GM19455 (cell line): ENCODE data around the gene ENO3.
"Not testable (repeated sequence)": the region's sequence is repeated elsewhere in the genome, so short reads cannot be mapped to it uniquely, and the experiment has no call there.

ENCODE experiments used
- ATAC-seq: cut with Tn5 transposase; IDR thresholded peaks from one replicate; pipeline ENCODE4 v1.9.1; 2021; ENCODE audit not compliant: unreplicated experiment

ENO3 gene

GRCh38 chr17:4950746-4951204, at the start of gene ENO3:
Gene ENO3 (plus strand): TSS chr17:4951119. CDS start chr17:4951830, 711 bp downstream.
- ATAC-seq = no peak

DNA sequence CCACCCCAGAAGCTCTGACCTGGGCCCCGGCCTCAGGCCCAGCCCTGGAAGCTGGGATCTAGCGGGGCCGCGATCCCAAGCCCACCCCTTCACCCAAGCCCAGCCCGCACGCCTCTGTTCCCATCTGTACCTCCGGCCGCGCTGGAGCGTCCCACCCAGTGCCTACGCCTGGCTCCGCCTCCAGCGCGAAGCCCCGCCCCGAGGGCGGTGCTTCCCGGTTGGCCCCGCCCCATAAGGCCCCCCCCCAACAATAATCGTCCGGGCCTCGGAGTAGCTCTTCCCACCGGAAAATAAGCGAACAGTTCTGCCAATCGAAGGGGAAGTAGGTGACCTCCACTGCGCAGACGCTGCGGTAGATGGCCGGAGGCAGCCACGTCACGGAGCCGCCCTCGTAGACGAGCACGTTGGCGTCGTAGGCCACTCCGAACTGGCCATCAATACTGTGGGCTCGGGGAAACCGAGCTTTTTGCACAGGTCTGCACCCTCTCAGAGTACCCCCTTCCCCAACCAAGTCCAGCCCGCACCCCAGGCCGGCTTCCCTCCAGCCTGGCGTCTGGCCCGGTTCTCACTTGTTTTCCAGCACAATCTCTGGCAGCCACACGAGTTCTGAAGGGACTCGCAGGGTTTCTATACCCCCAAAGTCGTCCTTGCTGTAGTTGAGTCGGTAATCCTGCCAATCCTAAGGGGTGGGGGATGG, 49.1 kb upstream of the ENO3 start:
- ATAC-seq = no peak

DNA sequence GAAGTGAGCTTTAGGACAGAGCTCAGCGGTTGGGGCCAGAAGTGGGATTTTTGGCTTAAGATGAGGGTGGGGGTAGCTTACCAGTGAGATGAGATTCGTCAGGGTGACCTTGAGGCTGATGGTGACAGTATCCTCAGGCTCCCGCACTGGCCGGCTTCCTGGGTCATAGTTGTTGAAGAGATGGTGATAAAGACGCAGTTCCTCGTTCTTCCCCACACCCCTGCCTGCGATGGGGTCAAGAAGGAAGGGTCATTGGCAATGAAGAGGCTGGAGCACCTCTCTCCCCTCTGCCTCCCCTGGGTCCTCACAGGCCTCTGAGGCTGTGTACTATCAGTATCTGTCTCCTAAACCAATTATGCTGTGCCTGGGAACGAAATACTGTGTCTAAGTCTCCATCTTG, 48.4 kb upstream of the ENO3 start:
- ATAC-seq = no peak

DNA sequence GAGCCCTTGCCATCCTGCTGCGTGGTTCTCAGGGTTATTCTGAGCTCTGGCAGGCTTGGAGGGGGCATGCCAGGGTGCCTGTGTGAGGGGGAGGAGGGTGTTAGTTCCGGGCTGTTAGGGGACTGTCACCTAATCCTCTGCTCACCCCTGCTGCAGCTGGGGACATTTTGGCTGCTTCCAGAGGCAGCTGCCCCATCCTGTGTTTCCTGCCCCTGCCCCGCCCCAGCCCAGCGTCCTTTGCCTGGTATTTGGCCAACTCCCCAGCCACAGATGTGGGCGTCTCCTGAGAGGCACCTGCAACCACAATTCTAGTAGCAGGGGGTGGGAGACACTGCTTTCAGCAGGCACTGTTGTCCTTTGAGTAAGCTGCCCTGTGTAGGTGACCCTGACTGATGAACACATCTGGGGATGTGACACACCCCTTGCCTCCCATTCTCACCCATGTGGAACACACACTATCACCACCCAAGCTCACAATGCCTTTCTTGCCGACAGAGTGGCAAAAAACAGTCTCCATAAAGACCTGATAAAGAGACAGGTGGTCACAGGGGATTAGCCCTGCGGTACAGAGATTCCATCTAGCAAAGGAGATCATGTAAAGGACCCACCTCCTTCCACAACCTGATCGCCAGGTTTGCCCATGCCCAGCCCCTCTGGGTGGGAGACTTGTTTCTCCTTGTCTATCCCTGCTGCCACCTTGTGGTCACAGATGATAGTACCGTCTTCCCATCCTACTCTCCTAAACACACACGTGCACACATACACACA, 47.7 kb upstream of the ENO3 start, which contains the start of gene CHRNE:
TSS of gene CHRNE (minus strand) at position 48 of the 768 bp plus-strand sequence. CDS start at position 13, 35 bp downstream.
- no peak for ATAC-seq

GRCh38 chr17:4906642-4907041, 44.3 kb upstream of the ENO3 start:
- ATAC-seq = not testable (repeated sequence)

DNA sequence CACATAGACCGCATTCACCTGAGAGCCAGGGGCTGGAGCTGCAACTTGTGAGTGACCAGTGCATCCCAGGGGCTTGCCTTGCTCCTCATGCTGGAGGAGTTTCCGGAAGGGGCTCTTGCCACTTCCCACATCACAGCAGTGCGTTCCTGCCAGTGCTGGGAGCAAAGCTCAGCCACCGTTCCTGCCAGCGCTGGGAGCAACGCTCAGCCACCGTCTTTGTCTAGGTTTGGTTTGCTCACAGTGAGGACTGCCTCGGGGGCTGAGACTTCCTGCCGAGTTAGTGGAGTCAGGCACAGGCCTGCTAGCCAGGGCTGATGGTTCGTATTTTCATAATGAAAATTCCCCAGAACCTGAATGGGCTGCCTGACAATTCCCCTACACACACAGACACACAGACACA, 42.6 kb upstream of the ENO3 start:
- no peak for ATAC-seq

DNA sequence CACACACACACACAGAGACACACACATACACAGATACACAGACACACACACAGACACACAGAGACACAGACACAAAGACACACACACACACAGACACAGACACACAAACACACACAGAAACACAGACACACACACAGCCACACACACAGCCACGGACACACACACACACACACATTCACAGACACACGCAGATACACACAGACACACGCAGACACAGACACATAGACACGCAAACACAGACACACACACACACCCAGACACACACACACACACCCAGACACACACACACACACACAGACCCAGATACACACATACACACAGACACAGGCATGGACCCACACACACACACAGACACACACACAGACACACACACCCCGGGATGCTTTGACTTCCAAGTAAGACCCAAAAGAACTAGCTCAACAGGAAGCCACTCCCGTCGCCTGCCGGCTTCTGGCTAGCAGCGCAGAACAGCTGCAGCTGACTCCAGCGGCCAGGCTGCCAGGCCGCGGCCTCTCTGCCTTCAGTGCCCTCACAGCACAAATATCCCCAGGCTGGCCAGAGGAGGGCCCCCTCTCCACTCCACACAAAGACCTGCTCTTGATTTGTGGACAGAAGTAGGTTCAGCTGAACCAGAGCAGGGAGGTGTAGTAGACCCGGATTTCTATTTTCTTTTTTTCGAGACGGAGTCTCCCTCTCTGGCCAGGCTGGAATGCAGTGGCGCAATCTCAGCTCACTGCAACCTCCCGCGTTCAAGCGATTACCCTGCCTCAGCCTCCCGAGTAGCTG, 42.0 kb upstream of the ENO3 start:
- no peak for ATAC-seq

DNA sequence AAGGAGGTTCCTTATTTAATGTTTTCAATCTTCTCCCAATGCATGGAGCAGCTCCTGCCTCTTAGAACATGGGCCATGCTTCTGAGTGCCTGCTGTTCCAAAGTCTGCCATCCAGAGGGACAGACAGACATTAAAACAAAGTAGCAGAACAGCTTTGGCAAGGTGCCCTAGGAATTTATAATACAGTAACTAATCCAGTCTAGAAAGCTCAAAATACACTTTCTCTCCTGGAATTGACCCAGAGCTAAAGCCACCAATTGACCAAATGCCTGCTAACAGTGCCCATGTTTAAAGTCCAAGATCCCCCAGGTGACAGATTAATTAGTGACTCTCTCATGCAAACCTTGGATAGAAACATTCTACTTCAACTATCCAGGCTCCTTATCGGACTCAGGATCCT, 36.9 kb upstream of the ENO3 start:
- ATAC-seq = no peak

- not testable (repeated sequence) for ATAC-seq
Observed at GRCh38 chr17:4914551-4914950, 36.4 kb upstream of the ENO3 start.

- no peak for ATAC-seq
Observed at GRCh38 chr17:4919511-4920047, 31.3 kb upstream of the ENO3 start.

GRCh38 chr17:4920351-4921048, 30.4 kb upstream of the ENO3 start:
- ATAC-seq = no peak

GRCh38 chr17:4921320-4921719, 29.6 kb upstream of the ENO3 start:
- no peak for ATAC-seq

DNA sequence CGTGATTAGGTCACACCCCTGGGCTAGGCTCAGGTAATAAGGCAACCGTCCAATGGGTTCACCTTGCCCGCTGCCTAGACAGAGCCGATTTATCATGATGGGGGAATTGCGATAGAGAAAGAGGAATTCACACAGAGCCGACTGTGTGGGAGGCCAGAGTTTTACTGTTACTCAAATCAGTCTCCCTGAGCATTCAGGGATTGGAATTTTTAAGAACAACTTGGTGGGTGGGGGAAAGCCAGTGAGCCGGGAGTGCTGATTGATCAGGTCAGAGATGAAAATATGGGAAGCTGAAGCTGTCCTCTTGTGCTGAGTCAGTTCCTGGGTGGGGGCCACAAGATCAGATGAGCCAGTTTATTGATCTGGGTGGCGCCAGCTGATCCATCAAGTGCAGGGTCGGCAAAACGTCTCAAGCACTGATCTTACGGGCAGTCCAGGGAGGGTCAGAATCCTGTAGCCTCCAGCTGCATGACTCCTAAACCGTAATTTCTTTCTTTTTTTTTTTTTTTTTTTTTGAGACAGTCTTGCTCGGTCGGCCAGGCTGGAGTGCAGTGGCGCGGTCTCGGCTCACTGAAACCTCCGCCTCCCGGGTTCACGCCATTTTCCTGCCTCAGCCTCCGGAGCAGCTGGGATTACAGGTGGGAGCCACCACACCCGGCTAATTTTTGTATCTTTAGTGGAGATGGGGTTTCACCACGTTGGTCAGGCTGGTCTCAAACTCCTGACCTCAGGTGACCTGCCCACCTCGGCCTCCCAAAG, 24.2 kb upstream of the ENO3 start:
- ATAC-seq = not testable (repeated sequence)

GRCh38 chr17:4928881-4929280, 22.0 kb upstream of the ENO3 start:
- ATAC-seq = no peak

- no peak for ATAC-seq
Observed at GRCh38 chr17:4931963-4932362, 19.0 kb upstream of the ENO3 start, which contains the start of gene GP1BA. Gene GP1BA (plus strand): TSS chr17:4932277. CDS start chr17:4932605, 328 bp downstream.

GRCh38 chr17:4932756-4933155, 18.2 kb upstream of the ENO3 start:
- no peak for ATAC-seq

DNA sequence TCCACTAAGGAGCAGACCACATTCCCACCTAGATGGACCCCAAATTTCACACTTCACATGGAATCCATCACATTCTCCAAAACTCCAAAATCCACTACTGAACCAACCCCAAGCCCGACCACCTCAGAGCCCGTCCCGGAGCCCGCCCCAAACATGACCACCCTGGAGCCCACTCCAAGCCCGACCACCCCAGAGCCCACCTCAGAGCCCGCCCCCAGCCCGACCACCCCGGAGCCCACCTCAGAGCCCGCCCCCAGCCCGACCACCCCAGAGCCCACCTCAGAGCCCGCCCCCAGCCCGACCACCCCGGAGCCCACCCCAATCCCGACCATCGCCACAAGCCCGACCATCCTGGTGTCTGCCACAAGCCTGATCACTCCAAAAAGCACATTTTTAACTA, 17.3 kb upstream of the ENO3 start:
- no peak for ATAC-seq

DNA sequence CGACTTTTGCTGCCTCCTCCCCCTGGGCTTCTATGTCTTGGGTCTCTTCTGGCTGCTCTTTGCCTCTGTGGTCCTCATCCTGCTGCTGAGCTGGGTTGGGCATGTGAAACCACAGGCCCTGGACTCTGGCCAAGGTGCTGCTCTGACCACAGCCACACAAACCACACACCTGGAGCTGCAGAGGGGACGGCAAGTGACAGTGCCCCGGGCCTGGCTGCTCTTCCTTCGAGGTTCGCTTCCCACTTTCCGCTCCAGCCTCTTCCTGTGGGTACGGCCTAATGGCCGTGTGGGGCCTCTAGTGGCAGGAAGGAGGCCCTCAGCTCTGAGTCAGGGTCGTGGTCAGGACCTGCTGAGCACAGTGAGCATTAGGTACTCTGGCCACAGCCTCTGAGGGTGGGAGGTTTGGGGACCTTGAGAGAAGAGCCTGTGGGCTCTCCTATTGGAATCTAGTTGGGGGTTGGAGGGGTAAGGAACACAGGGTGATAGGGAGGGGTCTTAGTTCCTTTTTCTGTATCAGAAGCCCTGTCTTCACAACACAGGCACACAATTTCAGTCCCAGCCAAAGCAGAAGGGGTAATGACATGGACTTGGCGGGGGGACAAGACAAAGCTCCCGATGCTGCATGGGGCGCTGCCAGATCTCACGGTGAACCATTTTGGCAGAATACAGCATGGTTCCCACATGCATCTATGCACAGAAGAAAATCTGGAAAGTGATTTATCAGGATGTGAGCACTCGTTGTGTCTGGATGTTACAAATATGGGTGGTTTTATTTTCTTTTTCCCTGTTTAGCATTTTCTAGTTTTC, 16.5 kb upstream of the ENO3 start:
- ATAC-seq = no peak

GRCh38 chr17:4935650-4936049, 15.3 kb upstream of the ENO3 start:
- ATAC-seq = no peak
